A549 (cell line): ENCODE measurements around the gene MACF1. TPM values are rescaled to one million over a fixed set of nuclear protein-coding genes. Genes with fewer than 3 reads are reported as not detected.

ENCODE experiments used
- ATAC-seq, 2 experiments: fragments of 200-7000 bp in 1 of 2; fragments of >200 bp in 1 of 2; cut with Nextera tagmentation in 1 of 2; cut with Tn5 transposase in 1 of 2; 3 replicates each; pipeline versions ENCODE4 v1.8.0 to v1.9.1; 2018 to 2020; ENCODE audit warnings: mild to moderate bottlenecking in 1 of 2, moderate library complexity in 1 of 2
- CTCF ChIA-PET: fragments of 300-600 bp; sonication (Branson Sonifier 250); formaldehyde crosslinking; extraction: SDS; loops from one replicate; lab custom pipeline; 2021; ENCODE audit warnings: antibody characterized with exemption, inconsistent platforms; lab: Yijun Ruan, JAX
- POLR2A ChIA-PET: fragments of 350-600 bp; formaldehyde crosslinking; extraction: SDS; loops from one replicate; lab custom pipeline; 2021; ENCODE audit warnings: antibody characterized with exemption, inconsistent platforms; lab: Yijun Ruan, JAX
- DNase-seq, 2 experiments: peaks; one replicate each; pipeline versions ENCODE4 v3.0.0 to v3.0.0-alpha.2; 2011 to 2016; ENCODE audit warnings: low read depth in 1 of 2, low spot score in 1 of 2
- FAIRE-seq: peaks from 2 replicates; lab custom pipeline; 2011; peaks lifted over from hg19 to GRCh38; lab: Jason Lieb, UNC
- H3K27ac ChIP-seq, 2 experiments: fragments of >200 bp; sonication (Bioruptor Twin); formaldehyde crosslinking; 3 replicates each; pipeline ENCODE4 v1.5.1; 2016 to 2017
- H3K4me1 ChIP-seq: fragments of >200 bp; sonication (Bioruptor Twin); formaldehyde crosslinking; 3 replicates; pipeline ENCODE4 v1.6.1; 2016
- H3K4me2 ChIP-seq: fragments of >200 bp; sonication (Bioruptor Twin); formaldehyde crosslinking; 3 replicates; pipeline ENCODE4 v1.6.1; 2016
- H3K4me3 ChIP-seq: fragments of >200 bp; sonication (Bioruptor Twin); formaldehyde crosslinking; 3 replicates; pipeline ENCODE4 v1.5.1; 2016
- H3K9me3 ChIP-seq: fragments of >200 bp; sonication (Bioruptor Twin); formaldehyde crosslinking; 3 replicates; pipeline ENCODE4 v1.6.1; 2016
- BHLHE40 ChIP-seq: IDR thresholded peaks from 2 replicates; pipeline ENCODE4 v1.6.1; 2012; ENCODE audit warnings: low read depth, low read length, inconsistent platforms
- CBX2 ChIP-seq: fragments of 200-600 bp; sonication (generic); IDR thresholded peaks from 2 replicates; pipeline ENCODE4 v1.6.1; 2016; ENCODE audit warnings: low read depth, mild to moderate bottlenecking, borderline replicate concordance
- CBX8 ChIP-seq: fragments of 200-600 bp; sonication (generic); IDR thresholded peaks from 2 replicates; pipeline ENCODE4 v1.6.1; 2016
- CEBPB ChIP-seq, 2 experiments: fragments of >200 bp in 1 of 2; sonication (Bioruptor Twin) in 1 of 2; formaldehyde crosslinking in 1 of 2; IDR thresholded peaks; 2 replicates each; pipeline ENCODE4 v1.6.1; 2012 to 2016
- EHF ChIP-seq: fragments of 250-450 bp; sonication (Bioruptor Pico); IDR thresholded peaks from 2 replicates; pipeline ENCODE4 v1.5.0; 2020; ENCODE audit warnings: mild to moderate bottlenecking
- ELK1 ChIP-seq: fragments of 150-350 bp; IDR thresholded peaks from 2 replicates; pipeline ENCODE4 v1.6.1; 2014; ENCODE audit warnings: low read depth, mild to moderate bottlenecking, low read length
- ESRRA ChIP-seq: fragments of 150-350 bp; IDR thresholded peaks from 2 replicates; pipeline ENCODE4 v1.6.1; 2014; ENCODE audit warnings: mild to moderate bottlenecking, low read length, borderline replicate concordance
- FOSB ChIP-seq: fragments of 250-450 bp; sonication (Bioruptor Pico); IDR thresholded peaks from 2 replicates; pipeline ENCODE4 v1.5.0; 2020; ENCODE audit warnings: mild to moderate bottlenecking, moderate library complexity
- HES2 ChIP-seq: fragments of >200 bp; sonication (Bioruptor Twin); formaldehyde crosslinking; IDR thresholded peaks from 2 replicates; pipeline ENCODE4 v1.6.1; 2016
- HMGXB4 ChIP-seq: fragments of 250-450 bp; sonication (Bioruptor Pico); IDR thresholded peaks from 2 replicates; pipeline ENCODE4 v1.5.0; 2021; ENCODE audit warnings: mild to moderate bottlenecking, moderate library complexity, borderline replicate concordance
- HOXB13 ChIP-seq: fragments of 250-450 bp; sonication (Bioruptor Pico); IDR thresholded peaks from 2 replicates; pipeline ENCODE4 v1.5.0; 2020; ENCODE audit warnings: low read depth, mild to moderate bottlenecking, moderate library complexity
- JUN ChIP-seq, 2 experiments: fragments of >200 bp; sonication (Bioruptor Twin); formaldehyde crosslinking; IDR thresholded peaks; 2 replicates in 1 of 2; 3 replicates in 1 of 2; pipeline ENCODE4 v1.6.1; 2016 to 2017
- KDM1A ChIP-seq: fragments of 200-600 bp; sonication (generic); IDR thresholded peaks from 2 replicates; pipeline ENCODE4 v1.6.1; 2016; ENCODE audit warnings: low read depth, mild to moderate bottlenecking
- NPAS2 ChIP-seq: fragments of 250-450 bp; sonication (Bioruptor Pico); IDR thresholded peaks from 2 replicates; pipeline ENCODE4 v1.8.0; 2022; ENCODE audit warnings: mild to moderate bottlenecking, moderate library complexity, borderline replicate concordance
- PHF8 ChIP-seq: fragments of 200-600 bp; sonication (generic); IDR thresholded peaks from 2 replicates; pipeline ENCODE4 v1.6.1; 2016; ENCODE audit warnings: low read depth, mild to moderate bottlenecking, antibody characterized with exemption, moderate library complexity, borderline replicate concordance
- POLR2A ChIP-seq: IDR thresholded peaks from 2 replicates; pipeline ENCODE4 v1.6.1; 2012; ENCODE audit warnings: mild to moderate bottlenecking, low read length
- POLR2AphosphoS2 ChIP-seq: conservative IDR thresholded peaks from 2 replicates; pipeline ENCODE4 v1.6.1; 2012; ENCODE audit warnings: low read length, improper control_type of control experiment, inconsistent platforms
- RARB ChIP-seq: fragments of 250-450 bp; sonication (Bioruptor Pico); IDR thresholded peaks from 2 replicates; pipeline ENCODE4 v1.8.0; 2021; ENCODE audit warnings: mild to moderate bottlenecking, moderate library complexity
- RNF2 ChIP-seq: fragments of 200-600 bp; sonication (generic); IDR thresholded peaks from 2 replicates; pipeline ENCODE4 v1.6.1; 2016; ENCODE audit warnings: low read depth, mild to moderate bottlenecking, antibody characterized with exemption, moderate library complexity, borderline replicate concordance
- TFCP2L1 ChIP-seq: fragments of 250-450 bp; sonication (Bioruptor Pico); IDR thresholded peaks from 2 replicates; pipeline ENCODE4 v1.5.0; 2021; ENCODE audit warnings: mild to moderate bottlenecking
- ZSCAN20 ChIP-seq: fragments of 250-450 bp; sonication (Bioruptor Pico); IDR thresholded peaks from 2 replicates; pipeline ENCODE4 v1.8.0; 2022; ENCODE audit warnings: mild to moderate bottlenecking, moderate library complexity
- WGBS: methylation state at CpG from one replicate; pipeline ENCODE4 v1.1.6; 2017; ENCODE audit errors: missing lambda C conversion rate; 5-methylcytosine and 5-hydroxymethylcytosine counted together
- polyA plus RNA-seq, 4 experiments: library from polyadenylated mRNA; depleted of rRNA in 3 of 4; stranded (reverse); fragments of >200 nt; fragmentation: RNase III in 1 of 4; extraction: RNeasy Plus Mini Kit Qiagen cat#74134 plus additional on column Dnase treatment in 1 of 4; gene quantifications; 2 replicates in 3 of 4; 3 replicates in 1 of 4; pipeline ENCODE4 v1.2.3, GENCODE V29; 2011 to 2017

The MACF1 gene
- polyA plus RNA-seq, 2 of the 4 experiments (the other 2 are of a cell fraction) = 45.7 to 64.2 TPM

GRCh38 chr1:39224295-39224829 is 19.9 kb downstream of the MACF1 start:
- CTCF ChIA-PET = no interaction called here
- POLR2A ChIA-PET = no interaction called here
- no peaks in the 10 kb centered on the region for H3K9me3 ChIP-seq
- no peak for FAIRE-seq
- H3K27ac ChIP-seq = no peak overlapping the region
- no peaks in the 10 kb centered on the region for H3K4me1 ChIP-seq
- no peak overlapping the region for H3K4me2 ChIP-seq
- no peak for ATAC-seq
- TF ChIP-seq POLR2AphosphoS2 = no peak
- DNase-seq = no peak
- no peak overlapping the region for H3K4me3 ChIP-seq

GRCh38 chr1:39226836-39227235 is 22.3 kb downstream of the MACF1 start:
- CTCF ChIA-PET = interaction anchor here (1.0 to 1.9 kb wide), 4 partner anchors 17 to 34 kb away, joined by 4 to 6 read pairs (median 5); partner anchors contain the start of gene MACF1

GRCh38 chr1:39228252-39228651 is 23.8 kb downstream of the MACF1 start:
- DNase-seq (no peak), ATAC-seq (no peak)
- WGBS = 91% methylated on average over 6 of the region's 6 CpGs
- no peak overlapping the region for H3K4me3 ChIP-seq
- H3K9me3 ChIP-seq = no peaks in the 10 kb centered on the region
- no peak overlapping the region for H3K4me2 ChIP-seq
- no peak overlapping the region for H3K27ac ChIP-seq
- H3K4me1 ChIP-seq = peaks cover 15% of the 10 kb centered on the region; the same call in 2 of the 3 replicates
- TF ChIP-seq BHLHE40 = no peak
- TF ChIP-seq CBX8 = no peak
- TF ChIP-seq, all 56 proteins: peak for 0
- POLR2A ChIA-PET = no interaction called here
- CTCF ChIA-PET = interaction anchor here (1.0 to 1.1 kb wide), 2 partner anchors 36 to 130 kb away, joined by 3 to 4 read pairs; no protein-coding TSS in a partner anchor
- no peak for FAIRE-seq

More at GRCh38 chr1:39226836-39227235, 22.3 kb downstream of the MACF1 start:
- TF ChIP-seq CEBPB (IDR thresholded peaks at IDR 0.05) = no peak
- no peak for TF ChIP-seq ZSCAN20
- no peak for TF ChIP-seq HMGXB4 (CRISPR knock-in tag)
- no peak for TF ChIP-seq CBX2
- TF ChIP-seq HOXB13 (CRISPR knock-in tag) = no peak
- no peak for TF ChIP-seq ESRRA
- no peak for TF ChIP-seq EHF (CRISPR knock-in tag)
- ATAC-seq = no peak
- Histone ChIP-seq H3K9me3 (no peaks in the 10 kb centered on the region), H3K27ac (no peak overlapping the region), H3K4me2 (no peak overlapping the region), H3K4me3 (no peak overlapping the region), H3K4me1 (peaks cover 15% of the 10 kb centered on the region; the same call in 2 of the 3 replicates)
- POLR2A ChIA-PET = no interaction called here
- no peak for DNase-seq
- WGBS = 94% methylated on average over 3 of the region's 3 CpGs
- no peak for FAIRE-seq

- Histone ChIP-seq H3K4me3 (no peak overlapping the region), H3K9me3 (no peaks in the 10 kb centered on the region), H3K27ac (no peak overlapping the region), H3K4me1 (peaks cover 15% of the 10 kb centered on the region; the same call in 2 of the 3 replicates), H3K4me2 (no peak overlapping the region)
- 96% methylated on average over 3 of the region's 4 CpGs for WGBS
- ATAC-seq = no peak
- POLR2A ChIA-PET = interaction anchor here (0.7 kb wide), 1 partner anchor 283 kb away, joined by 4 read pairs; no protein-coding TSS in a partner anchor
- no peak for FAIRE-seq
- TF ChIP-seq POLR2AphosphoS2 (no peak), TFCP2L1 (CRISPR knock-in tag) (no peak), ELK1 (no peak), ESRRA (no peak), FOSB (CRISPR knock-in tag) (no peak), CBX2 (no peak), KDM1A (no peak), HES2 (no peak), HMGXB4 (CRISPR knock-in tag) (no peak), RNF2 (no peak), EHF (CRISPR knock-in tag) (no peak), POLR2A (no peak), JUN (IDR thresholded peaks at IDR 0.05) (no peak), RARB (no peak), NPAS2 (CRISPR knock-in tag) (no peak), PHF8 (no peak)
- DNase-seq = no peak
- CTCF ChIA-PET = interaction anchor here (1.1 to 1.5 kb wide), 2 partner anchors 29 to 30 kb away, joined by 3 read pairs; no protein-coding TSS in a partner anchor
Observed at GRCh38 chr1:39229504-39229903, 25.0 kb downstream of the MACF1 start.
